ENCODE measurements around the gene TRPM3.

DNA sequence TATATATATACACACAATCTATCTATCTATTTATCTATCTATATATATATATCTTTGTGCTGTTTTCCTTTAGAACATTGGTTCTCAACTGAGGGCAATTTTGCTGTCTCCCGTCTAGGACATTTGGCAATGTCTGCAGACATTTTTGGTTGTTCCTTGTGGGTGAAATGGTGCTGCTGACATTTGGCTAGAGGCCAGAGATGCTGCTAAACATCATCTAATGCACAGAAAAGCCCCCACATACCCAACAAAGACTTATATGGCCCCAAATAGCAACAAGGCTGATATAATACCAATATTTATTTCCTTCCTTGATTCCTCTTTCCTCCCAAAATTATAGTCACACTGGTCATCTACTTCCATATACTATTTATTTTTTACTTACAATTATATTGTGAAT is 197.5 kb downstream of the TRPM3 start:
- TF ChIP-seq POLR2AphosphoS5 (IDR thresholded peaks at IDR 0.05) (no peak), POLR2A (IDR thresholded peaks at IDR 0.05) (no peak)
- TF ChIP-seq, protein P1, sequence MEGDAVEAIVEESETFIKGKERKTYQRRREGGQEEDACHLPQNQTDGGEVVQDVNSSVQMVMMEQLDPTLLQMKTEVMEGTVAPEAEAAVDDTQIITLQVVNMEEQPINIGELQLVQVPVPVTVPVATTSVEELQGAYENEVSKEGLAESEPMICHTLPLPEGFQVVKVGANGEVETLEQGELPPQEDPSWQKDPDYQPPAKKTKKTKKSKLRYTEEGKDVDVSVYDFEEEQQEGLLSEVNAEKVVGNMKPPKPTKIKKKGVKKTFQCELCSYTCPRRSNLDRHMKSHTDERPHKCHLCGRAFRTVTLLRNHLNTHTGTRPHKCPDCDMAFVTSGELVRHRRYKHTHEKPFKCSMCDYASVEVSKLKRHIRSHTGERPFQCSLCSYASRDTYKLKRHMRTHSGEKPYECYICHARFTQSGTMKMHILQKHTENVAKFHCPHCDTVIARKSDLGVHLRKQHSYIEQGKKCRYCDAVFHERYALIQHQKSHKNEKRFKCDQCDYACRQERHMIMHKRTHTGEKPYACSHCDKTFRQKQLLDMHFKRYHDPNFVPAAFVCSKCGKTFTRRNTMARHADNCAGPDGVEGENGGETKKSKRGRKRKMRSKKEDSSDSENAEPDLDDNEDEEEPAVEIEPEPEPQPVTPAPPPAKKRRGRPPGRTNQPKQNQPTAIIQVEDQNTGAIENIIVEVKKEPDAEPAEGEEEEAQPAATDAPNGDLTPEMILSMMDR (IDR thresholded peaks at IDR 0.05): no peak
